ENCODE measurements around the gene SMIM33.

- no peak for TF ChIP-seq CTCF (IDR thresholded peaks at IDR 0.05)
- no peak for TF ChIP-seq POLR2A (IDR thresholded peaks at IDR 0.05)
Observed at GRCh38 chr5:139486201-139486600, 15.4 kb downstream of the SMIM33 start.

All from right lobe of liver (tissue), 4 donors.